ENCODE data around the gene MIAT. TPM values are rescaled to one million over a fixed set of nuclear protein-coding genes. Genes with fewer than 3 reads are reported as not detected.

Gene MIAT
- total RNA-seq, 4 donors from 2014 or later = 0.05 to 1.1 (median 0.41) TPM

DNA sequence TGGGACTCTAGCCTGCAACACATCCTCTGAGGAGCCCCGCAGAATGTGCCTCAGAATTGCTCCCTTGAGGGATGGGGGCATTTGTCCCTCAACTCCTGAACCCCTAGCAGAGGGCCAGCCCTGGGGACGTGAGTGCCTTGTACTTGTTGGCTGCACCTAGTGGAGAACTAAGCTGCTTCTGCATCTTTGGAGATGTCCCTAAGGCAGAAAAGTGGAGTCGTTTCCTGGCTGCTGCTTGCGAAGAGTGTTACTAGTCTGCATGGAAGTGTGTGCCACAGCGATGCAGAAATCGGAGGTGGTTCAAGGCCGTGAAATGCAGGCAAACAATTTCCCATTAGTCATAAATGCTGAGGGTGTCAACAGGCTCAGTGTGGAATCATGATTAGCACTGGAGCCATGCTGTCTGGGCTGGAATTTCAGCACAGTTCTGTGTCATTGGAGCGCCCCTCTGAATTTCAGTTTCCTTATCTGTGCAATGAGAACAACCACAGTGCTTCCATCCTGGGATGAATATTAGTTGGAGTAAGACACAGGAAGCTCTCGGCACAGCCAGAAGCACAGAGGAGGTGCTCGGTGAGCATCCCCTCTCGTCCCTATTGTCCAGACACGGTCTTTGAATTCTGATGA lies 56.5 kb downstream of the MIAT start:
- Histone ChIP-seq H3K4me3 (no peak overlapping the region), H3K9me3 (no peaks in the 10 kb centered on the region), H3K27me3 (no peaks in the 10 kb centered on the region), H3K27ac (no peak overlapping the region), H3K36me3 (peaks cover 0 to 42% of the 10 kb centered on the region in 2 donors), H3K4me1 (peaks cover 0 to 4% (median 0%) of the 10 kb centered on the region in 3 donors)
- no peak for TF ChIP-seq POLR2A (IDR thresholded peaks at IDR 0.05)
- no peak for TF ChIP-seq POLR2AphosphoS5 (IDR thresholded peaks at IDR 0.05)
- TF ChIP-seq, protein P1, sequence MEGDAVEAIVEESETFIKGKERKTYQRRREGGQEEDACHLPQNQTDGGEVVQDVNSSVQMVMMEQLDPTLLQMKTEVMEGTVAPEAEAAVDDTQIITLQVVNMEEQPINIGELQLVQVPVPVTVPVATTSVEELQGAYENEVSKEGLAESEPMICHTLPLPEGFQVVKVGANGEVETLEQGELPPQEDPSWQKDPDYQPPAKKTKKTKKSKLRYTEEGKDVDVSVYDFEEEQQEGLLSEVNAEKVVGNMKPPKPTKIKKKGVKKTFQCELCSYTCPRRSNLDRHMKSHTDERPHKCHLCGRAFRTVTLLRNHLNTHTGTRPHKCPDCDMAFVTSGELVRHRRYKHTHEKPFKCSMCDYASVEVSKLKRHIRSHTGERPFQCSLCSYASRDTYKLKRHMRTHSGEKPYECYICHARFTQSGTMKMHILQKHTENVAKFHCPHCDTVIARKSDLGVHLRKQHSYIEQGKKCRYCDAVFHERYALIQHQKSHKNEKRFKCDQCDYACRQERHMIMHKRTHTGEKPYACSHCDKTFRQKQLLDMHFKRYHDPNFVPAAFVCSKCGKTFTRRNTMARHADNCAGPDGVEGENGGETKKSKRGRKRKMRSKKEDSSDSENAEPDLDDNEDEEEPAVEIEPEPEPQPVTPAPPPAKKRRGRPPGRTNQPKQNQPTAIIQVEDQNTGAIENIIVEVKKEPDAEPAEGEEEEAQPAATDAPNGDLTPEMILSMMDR (IDR thresholded peaks at IDR 0.05) = no peak
- TF ChIP-seq EP300 (IDR thresholded peaks at IDR 0.05) = no peak
- no peak for ATAC-seq
- 69 to 85% methylated on average over 9 to 10 of the region's 12 CpGs for WGBS, 2 donors (ENCODE audit: low coverage in 1 of 2)

- peaks cover 0 to 5% (median 0%) of the 10 kb centered on the region in 3 donors for H3K4me1 ChIP-seq
- H3K27ac ChIP-seq = no peak overlapping the region
- H3K4me3 ChIP-seq = no peak overlapping the region
- no peaks in the 10 kb centered on the region for H3K9me3 ChIP-seq
- WGBS, 2 donors (ENCODE audit: low coverage in 1 of 2) = 93 to 94% methylated on average over 2 of the region's 11 CpGs
- peaks cover 0 to 46% of the 10 kb centered on the region in 2 donors for H3K36me3 ChIP-seq
- H3K27me3 ChIP-seq = no peaks in the 10 kb centered on the region
- TF ChIP-seq POLR2AphosphoS5 (IDR thresholded peaks at IDR 0.05) (no peak), POLR2A (IDR thresholded peaks at IDR 0.05) (no peak), EP300 (IDR thresholded peaks at IDR 0.05) (no peak)
- TF ChIP-seq, protein P1 (IDR thresholded peaks at IDR 0.05) = no peak
- ATAC-seq = no peak
Measured at GRCh38 chr22:26714971-26715370, 57.6 kb downstream of the MIAT start.

- Histone ChIP-seq H3K4me1 (peaks cover 0 to 5% (median 0%) of the 10 kb centered on the region in 3 donors), H3K27ac (no peak overlapping the region), H3K4me3 (no peak overlapping the region), H3K36me3 (peaks cover 0 to 46% of the 10 kb centered on the region in 2 donors), H3K9me3 (no peaks in the 10 kb centered on the region), H3K27me3 (no peaks in the 10 kb centered on the region)
- 89 to 98% methylated on average over 6 of the region's 6 CpGs for WGBS, 2 donors (ENCODE audit: low coverage in 1 of 2)
- ATAC-seq = no peak
- no peak for TF ChIP-seq EP300 (IDR thresholded peaks at IDR 0.05)
- TF ChIP-seq POLR2AphosphoS5 (IDR thresholded peaks at IDR 0.05) = no peak
- TF ChIP-seq POLR2A (IDR thresholded peaks at IDR 0.05) = no peak
- TF ChIP-seq, protein P1 (IDR thresholded peaks at IDR 0.05) = no peak
Measured at GRCh38 chr22:26715392-26715936, 58.1 kb downstream of the MIAT start.

DNA sequence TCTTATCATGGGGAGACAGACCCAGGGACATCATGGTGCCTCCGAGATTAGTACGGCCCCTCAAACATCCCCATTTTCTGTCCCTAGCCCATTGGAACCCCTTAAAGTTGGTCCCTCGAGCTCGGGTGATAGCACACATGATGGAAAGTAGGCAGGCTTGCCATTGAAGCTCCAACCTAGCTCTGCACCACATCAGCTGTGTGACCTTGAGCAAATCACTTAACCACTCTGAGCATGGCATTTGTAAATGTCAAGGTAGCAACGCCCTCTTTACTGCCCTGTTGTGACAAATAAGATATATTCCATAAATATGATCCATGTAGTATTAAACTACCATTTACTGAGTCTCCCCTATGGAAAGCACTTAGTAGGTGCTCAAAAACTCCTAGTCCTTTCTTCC lies 61.1 kb downstream of the MIAT start:
- no peak for ATAC-seq
- no peak overlapping the region for H3K27ac ChIP-seq
- H3K9me3 ChIP-seq = no peaks in the 10 kb centered on the region
- no peaks in the 10 kb centered on the region for H3K27me3 ChIP-seq
- no peak overlapping the region for H3K4me3 ChIP-seq
- H3K4me1 ChIP-seq = peaks cover 0 to 5% (median 0%) of the 10 kb centered on the region in 3 donors
- peaks cover 0 to 69% of the 10 kb centered on the region in 2 donors for H3K36me3 ChIP-seq
- TF ChIP-seq POLR2AphosphoS5 (IDR thresholded peaks at IDR 0.05) = no peak
- TF ChIP-seq POLR2A (IDR thresholded peaks at IDR 0.05) = no peak
- TF ChIP-seq, protein P1 (IDR thresholded peaks at IDR 0.05) = no peak
- no peak for TF ChIP-seq EP300 (IDR thresholded peaks at IDR 0.05)
- WGBS, 2 donors (ENCODE audit: low coverage in 1 of 2) = 88 to 100% methylated on average over 2 to 3 of the region's 5 CpGs

DNA sequence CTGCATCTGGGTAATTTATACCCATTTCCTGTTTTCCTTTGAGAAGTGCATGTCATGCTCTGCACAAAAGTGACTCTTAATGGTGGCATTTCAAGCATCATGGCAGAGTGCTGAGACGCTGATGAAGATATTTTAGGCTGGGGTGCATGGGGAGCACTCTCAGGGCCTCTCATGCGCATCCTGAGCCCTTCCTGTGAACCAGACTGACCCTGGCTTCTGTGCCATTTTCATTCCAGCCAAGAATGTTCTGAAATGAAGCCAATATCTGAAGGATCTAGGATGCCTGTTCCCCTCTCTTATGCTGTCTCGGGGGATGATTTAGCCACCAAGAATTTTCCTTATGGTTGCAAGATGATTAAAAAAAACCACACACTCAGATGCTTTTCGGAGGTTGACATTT lies 61.5 kb downstream of the MIAT start:
- Histone ChIP-seq H3K36me3 (peaks cover 0 to 69% of the 10 kb centered on the region in 2 donors), H3K4me1 (peaks cover 0 to 5% (median 0%) of the 10 kb centered on the region in 3 donors), H3K4me3 (no peak overlapping the region), H3K9me3 (no peaks in the 10 kb centered on the region), H3K27ac (no peak overlapping the region), H3K27me3 (no peaks in the 10 kb centered on the region)
- no peak for ATAC-seq
- no peak for TF ChIP-seq EP300 (IDR thresholded peaks at IDR 0.05)
- TF ChIP-seq POLR2A (IDR thresholded peaks at IDR 0.05) = no peak
- TF ChIP-seq, protein P1 (IDR thresholded peaks at IDR 0.05) = no peak
- WGBS, 2 donors (ENCODE audit: low coverage in 1 of 2) = 53 to 67% methylated on average over 3 to 4 of the region's 4 CpGs

Data from gastroesophageal sphincter (tissue), 4 donors.